GM19397 (cell line): ENCODE measurements around the gene MAD2L1BP.
"Not testable (repeated sequence)": the region's sequence is repeated elsewhere in the genome, so short reads cannot be mapped to it uniquely, and the experiment has no call there.

Experiments
- ATAC-seq: cut with Tn5 transposase; IDR thresholded peaks from one replicate; pipeline ENCODE4 v1.9.1; 2021; ENCODE audit warnings: mild to moderate bottlenecking, moderate library complexity; ENCODE audit not compliant: unreplicated experiment

The MAD2L1BP gene, protein sequence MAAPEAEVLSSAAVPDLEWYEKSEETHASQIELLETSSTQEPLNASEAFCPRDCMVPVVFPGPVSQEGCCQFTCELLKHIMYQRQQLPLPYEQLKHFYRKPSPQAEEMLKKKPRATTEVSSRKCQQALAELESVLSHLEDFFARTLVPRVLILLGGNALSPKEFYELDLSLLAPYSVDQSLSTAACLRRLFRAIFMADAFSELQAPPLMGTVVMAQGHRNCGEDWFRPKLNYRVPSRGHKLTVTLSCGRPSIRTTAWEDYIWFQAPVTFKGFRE

DNA sequence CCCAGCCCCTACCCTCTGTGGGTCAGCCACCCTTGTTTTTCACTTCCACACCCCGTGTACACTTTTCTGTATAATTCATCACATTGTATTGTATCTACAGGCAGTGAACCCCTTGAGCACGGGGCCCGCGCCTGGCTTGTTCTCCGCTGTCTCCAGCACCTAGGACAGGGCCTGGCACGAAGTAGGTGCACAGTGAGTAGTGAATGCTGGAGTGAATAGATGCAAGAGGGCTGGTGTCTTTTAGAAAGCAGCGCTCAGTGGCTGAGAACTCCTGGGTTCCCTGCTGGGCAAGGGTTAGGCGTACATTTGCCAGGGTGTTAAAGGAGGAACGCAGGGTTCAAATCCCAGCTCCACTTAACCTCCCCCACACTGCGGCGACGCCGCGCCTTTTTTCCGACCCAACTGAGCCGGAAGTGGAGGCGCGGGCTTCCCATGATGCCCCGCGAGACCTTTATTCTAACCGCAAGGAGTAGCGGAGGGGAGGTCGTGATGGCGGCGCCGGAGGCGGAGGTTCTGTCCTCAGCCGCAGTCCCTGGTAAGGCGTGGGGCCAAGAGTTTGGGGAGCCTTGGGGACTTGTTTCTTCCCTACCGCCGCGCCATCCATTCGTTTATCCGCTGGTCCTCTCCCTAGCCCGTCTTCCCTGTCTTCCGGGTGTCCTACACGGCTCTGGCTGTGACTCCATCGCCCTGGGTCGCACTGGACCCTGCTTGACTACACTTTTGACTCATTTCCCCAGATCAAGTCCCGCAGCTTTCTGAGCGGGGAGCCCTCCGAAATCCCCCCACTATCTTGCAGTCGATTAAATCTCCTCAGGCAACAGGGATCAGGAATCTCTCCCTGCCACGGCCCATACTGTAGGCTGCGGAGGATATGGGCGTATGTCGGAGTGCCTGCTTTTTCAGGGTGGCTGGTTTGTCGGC is at the start of gene MAD2L1BP:
Gene MAD2L1BP (plus strand): TSS at position 454 of the 921 bp plus-strand sequence. CDS start 36 bp downstream, at position 490.
- ATAC-seq = peak; percentile 89

DNA sequence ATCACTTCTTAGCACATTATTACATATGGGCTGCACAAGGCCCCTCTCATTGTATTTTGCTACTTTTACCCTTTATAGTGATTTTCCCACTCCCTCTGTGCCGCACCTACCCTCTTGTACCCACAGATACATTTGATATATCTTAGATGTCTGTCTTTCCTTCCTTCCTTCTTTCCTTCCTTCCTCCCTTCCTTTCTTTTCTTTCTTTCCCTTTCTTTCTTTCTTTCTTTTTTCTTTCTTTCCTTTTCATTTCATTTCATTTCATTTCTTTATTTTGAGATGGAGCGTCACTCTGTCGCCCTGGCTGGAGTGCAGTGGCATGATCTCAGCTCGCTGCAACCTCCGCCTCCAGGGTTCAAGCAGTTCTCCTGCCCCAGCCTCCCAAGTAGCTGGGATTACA is 47.4 kb upstream of the MAD2L1BP start:
- ATAC-seq = no peak

DNA sequence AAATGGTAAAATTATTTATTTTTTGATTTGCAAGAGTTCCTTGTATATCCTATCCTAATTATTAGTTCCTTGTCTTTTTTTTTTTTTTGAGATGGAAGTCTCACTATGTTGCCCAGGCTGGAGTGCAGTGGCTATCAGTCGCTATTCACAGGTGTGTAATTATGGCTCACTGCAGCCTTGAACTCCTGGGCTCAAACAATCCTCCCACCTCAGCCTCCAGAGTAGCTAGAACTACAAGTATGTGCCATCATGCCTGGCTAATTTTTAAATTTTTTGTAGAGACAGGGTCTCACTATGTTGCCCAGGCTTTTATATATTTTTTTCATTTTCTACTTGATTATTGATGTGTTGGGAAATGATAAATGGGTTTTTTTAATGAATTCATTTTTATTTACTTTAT is 46.1 kb upstream of the MAD2L1BP start:
- ATAC-seq = not testable (repeated sequence)

DNA sequence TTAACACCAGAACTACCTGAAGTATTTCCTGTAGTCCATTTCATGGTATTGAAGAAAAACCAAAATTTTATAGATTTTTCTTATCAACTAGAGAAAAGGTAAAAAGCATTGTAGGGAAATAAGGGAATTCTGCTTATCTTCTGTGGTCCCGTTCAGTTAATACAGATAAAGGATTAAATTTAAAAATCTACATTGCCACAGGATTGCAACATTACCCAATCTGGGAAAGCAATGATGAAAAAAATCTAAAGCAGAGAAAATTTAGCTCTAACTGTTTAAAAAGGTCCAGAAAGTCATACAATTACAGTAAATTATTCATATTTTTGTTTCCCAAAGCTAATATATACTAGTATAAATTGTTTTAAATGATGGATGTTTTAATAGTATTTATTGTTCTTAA is 41.7 kb upstream of the MAD2L1BP start:
- ATAC-seq = no peak

DNA sequence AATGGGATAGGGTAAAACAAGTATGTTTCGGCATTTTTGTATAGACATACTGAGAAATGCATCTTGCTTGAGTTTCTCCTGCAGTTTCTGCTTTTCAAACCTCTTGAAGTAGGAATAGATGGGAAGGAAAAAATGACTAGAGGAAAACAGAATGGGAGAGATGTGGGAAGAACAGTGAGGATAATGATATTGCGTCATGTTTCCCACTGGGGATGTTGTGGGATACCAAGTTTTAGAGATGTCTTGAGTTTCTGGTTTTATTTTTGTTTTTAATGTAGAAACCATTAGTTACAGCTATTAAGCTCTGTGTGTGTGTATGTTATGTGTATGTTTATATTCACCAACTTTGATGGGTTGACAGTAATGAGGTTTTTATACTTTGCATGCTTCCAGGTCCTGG is 35.0 kb upstream of the MAD2L1BP start:
- no peak for ATAC-seq

DNA sequence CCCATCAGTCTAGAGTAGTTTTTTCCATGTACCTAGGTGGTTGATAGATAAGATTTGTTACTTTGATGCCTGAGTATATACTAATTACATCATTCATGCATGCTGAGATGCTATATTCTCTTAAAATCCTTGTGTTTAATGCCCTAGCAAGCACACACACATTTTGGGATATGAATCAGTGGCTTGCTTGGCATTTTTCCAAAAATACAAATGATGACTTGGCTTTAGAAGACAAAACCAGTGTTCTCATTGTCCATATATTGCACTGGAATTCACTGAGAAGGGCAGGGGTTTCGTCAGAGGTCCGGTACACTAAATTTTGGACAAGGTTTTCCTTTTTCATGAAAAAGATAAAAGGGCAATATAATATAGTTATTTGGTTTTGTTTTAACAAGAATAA is 31.5 kb upstream of the MAD2L1BP start:
- ATAC-seq = no peak

DNA sequence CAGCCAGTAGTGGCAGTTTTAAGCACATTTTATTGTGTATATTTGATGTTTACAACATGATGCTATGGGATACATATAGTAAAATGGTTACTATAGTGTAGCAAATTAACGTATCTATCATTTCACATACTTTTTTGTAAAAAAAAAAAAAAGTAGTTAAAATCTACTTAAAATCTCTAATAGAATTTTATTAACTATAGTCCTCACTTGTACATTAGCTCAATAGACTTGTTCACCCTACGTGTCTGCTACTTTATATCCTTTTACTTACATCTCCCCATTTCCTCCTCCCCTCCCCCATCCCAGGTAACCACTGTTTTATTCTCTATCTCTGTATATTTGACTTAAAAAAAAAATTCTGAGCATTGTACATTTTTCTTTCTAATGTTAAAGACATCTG is 29.6 kb upstream of the MAD2L1BP start:
- no peak for ATAC-seq

DNA sequence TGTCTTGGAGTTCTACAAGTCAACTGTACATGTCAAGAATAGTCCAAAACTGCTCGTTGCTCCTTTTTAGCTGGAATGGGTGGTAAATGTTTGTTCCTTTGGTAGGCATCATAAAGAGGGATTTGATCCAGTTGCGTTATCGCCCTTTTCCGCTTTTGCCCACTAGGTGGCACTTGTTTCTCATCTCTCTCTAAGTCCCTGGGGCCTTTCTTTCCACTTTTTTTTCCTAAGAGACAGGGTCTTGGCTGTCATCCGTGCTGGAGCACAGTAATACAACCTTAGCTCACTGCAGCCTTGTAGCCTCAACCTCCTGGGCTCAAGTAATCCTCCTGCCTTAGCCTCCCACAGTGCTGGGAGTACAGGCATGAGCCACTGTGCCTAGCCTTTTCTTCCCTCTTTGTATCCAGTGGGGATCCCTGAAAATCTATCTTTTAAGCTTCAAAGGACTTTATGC is 27.3 kb upstream of the MAD2L1BP start:
- no peak for ATAC-seq

DNA sequence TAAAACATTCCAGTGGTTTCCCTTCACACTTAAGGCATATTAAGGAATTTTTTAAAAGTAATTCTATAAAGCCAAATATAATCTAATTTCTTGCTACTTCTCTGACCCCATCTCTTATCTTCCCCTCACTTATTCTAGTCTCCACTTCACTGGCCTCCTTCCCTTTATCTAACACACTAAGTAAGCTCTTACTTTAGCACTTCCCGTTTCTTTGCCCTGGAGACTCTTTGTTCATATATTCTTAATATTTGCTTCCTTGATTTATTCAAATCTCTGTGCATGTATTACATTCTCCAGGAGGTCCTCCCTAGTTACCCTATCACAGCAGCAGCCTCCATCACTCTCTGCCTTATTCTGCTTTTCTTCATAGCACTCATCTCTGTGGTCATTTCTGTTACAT is 26.8 kb upstream of the MAD2L1BP start:
- no peak for ATAC-seq

DNA sequence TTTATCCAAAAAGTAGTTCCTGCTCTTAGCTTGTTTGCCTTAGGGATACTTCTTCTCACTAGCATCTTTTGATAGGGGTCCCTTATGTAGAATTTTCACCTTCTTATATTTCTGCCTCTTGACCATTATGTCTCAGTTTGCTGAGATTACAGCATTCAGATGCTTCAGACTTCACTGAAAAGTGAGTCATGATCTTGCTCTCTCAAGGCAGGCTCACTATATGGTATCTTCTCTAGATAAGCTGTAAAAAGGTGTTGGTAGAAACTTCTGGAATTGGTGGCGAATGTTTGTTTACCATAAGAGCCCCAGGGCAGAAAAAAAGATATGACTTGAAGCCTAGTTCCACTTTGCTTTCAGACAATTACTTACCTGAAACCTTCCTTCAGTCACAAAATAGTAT is 26.2 kb upstream of the MAD2L1BP start:
- ATAC-seq = no peak

- ATAC-seq = no peak
Measured at GRCh38 chr6:43610431-43610830, 25.2 kb upstream of the MAD2L1BP start.

DNA sequence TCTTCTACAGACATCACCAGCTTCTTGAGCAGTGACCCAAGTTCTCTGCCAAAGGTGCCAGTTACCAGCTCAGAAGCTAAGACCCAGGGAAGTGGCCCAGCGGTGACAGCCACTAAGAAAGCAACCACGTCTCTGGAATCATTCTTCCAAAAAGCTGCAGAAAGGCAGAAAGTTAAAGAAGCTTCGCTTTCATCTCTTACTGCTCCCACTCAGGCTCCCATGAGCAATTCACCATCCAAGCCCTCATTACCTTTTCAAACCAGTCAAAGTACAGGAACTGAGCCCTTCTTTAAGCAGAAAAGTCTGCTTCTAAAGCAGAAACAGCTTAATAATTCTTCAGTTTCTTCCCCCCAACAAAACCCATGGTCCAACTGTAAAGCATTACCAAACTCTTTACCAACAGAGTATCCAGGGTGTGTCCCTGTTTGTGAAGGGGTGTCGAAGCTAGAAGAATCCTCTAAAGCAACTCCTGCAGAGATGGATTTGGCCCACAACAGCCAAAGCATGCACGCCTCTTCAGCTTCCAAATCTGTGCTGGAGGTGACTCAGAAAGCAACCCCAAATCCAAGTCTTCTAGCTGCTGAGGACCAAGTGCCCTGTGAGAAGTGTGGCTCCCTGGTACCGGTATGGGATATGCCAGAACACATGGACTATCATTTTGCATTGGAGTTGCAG is 21.8 kb upstream of the MAD2L1BP start:
- no peak for ATAC-seq

DNA sequence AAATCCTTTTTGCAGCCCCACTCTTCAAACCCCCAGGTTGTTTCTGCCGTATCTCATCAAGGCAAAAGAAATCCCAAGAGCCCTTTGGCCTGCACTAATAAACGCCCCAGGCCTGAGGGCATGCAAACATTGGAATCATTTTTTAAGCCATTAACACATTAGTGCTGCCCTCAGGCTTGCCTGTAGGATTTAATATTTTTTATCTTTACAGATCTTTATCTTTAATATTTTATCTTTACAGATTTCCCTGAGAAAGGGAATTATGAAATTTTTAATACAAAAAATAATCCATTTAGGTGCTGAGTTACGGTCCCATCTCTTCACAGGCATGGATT is 21.3 kb upstream of the MAD2L1BP start:
- no peak for ATAC-seq

DNA sequence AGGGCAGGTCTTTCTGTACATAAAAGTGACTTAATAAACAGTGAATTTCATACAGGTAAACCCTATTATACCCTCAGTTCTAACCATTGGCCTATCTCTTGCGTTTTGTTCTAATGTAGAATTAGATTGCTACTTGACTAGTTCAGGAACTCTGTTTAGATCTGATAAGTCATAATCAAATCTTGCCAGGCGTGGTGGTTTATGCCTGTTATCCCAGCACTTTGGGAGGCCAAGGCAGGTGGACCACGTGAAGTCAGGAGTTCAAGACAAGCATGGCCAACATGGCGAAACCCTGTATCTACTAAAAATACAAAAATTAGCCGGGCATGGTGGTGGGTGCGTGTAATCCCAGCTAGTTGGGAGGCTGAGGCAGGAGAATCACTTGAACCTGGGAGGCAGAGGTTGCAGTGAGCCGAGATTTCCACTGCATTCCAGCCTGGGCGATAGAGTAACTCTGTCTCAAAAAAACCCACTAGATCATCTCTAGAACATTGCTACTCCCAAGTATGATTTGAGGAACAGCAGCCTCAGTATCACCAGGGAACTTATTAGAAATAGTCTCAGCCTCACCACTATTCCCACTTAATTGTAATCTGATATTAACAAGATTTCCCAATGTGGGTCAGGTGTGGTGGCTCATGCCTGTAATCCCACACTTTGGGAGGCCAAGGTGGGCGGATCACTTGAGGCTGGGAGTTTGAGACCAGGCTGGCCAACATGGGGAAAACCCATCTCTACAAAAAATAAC is 18.7 kb upstream of the MAD2L1BP start:
- no peak for ATAC-seq

DNA sequence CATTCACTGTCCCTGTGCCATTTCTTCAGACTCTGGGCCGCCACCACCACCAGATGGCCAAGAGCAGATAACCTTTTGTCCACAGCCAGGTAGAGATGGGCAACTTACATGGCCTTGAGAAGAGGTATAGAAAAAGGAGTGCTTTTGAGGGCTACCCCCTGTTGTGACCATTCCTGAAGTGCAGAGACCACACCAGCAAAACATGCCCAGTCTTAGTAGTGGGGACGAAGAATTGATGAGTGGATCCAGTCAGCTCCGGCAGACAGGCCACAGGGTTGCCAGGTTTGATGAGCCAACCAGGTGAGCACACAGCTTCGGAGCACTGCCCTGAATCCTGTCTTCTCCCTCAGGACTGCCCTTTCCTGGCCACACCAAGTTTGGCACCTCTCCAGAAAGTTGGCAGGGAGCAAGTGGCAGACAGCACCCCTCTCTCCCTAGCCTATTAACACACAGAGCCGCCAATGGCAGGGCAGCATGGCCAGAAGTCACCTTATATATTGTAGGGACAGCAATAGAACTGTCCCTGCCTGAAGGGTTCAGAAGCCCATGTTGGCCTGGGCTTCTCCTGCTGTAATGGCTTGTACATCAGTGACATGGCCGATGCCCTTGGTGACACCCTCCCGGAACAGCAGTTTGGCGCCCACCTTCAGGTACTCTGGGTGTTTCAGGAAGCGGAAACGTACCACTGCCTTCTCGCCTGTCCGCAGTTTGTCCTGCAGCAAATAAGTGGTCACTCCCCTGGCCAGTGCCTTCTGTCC is 14.4 kb upstream of the MAD2L1BP start:
- no peak for ATAC-seq

DNA sequence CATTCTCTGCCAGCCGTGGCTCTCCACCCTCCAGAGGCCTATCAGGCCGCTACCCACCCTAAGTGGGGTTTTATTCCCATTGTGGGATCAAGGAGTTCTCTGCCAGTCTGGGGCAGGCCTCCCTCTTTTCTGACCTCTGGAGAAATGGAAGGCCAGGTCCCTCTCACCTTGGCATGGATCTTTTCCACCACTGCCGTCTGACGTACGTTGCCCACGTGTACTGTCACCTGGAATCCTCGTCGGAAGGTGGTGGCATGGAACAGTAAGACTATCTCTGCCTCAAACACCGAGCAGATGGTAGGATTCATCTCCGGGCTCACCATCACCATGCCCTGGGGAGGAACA is 13.8 kb upstream of the MAD2L1BP start:
- ATAC-seq = no peak

- ATAC-seq = no peak
Measured at GRCh38 chr6:43622541-43622940, 13.1 kb upstream of the MAD2L1BP start.

GRCh38 chr6:43623880-43624785 is 11.5 kb upstream of the MAD2L1BP start:
- no peak for ATAC-seq

GRCh38 chr6:43624786-43625288 is 10.8 kb upstream of the MAD2L1BP start:
- no peak for ATAC-seq
